Nucleus accumbens (tissue), 56 donors: Measurements from ENCODE around the gene KRTAP26-1.

ENCODE experiments used
- DNase-seq, 56 donors: peaks; one replicate each; lab custom pipeline; 2025; lab: John Stamatoyannopoulos, UW

KRTAP26-1 gene

DNA sequence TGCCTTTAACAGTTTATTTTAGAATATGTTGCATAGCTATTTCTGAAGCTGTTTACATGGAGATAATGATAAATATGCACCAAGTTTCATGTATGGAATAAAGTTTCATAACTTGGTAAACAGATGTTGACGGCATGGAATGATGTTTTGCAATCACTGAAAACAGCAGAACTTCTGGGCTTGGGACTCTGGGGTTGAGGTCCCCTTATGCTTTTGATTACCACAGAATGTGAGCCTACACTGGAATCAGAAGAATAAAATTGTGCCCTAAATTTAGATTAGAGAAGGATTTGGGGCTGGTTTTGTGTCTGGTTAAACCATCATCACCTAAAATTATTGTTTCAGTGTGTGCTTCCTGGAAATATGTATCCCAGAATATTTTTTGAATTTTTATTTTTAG, 48.5 kb downstream of the KRTAP26-1 start:
- DNase-seq: no peak

GRCh38 chr21:30271156-30271555, 49.0 kb downstream of the KRTAP26-1 start:
- no peak for DNase-seq

- DNase-seq: no peak
Observed at GRCh38 chr21:30269803-30270530, 50.1 kb downstream of the KRTAP26-1 start.
